Activated T-cell treated with anti-CD3 and anti-CD28 coated beads, Interleukin-2, amount 50 U/mL, for 24 hours (primary cell): ENCODE results near the gene URB1.

Experiments
- DNase-seq: peaks from one replicate; pipeline ENCODE4 v3.0.0-alpha.2; 2020
- H3K27ac Mint-ChIP-seq: 2 replicates; pipeline ENCODE4 v1.8.0; 2020; ENCODE audit warnings: mild to moderate bottlenecking, mixed read lengths
- H3K27me3 Mint-ChIP-seq: 2 replicates; pipeline ENCODE4 v1.8.0; 2020; ENCODE audit warnings: mixed read lengths
- H3K36me3 Mint-ChIP-seq: 2 replicates; pipeline ENCODE4 v1.8.0; 2020; ENCODE audit warnings: low read depth, mixed read lengths
- H3K4me1 Mint-ChIP-seq: 2 replicates; pipeline ENCODE4 v1.8.0; 2020; ENCODE audit warnings: low read depth, mixed read lengths
- H3K4me3 Mint-ChIP-seq: 2 replicates; pipeline ENCODE4 v1.8.0; 2020; ENCODE audit warnings: mild to moderate bottlenecking, moderate library complexity, mixed read lengths
- H3K9me3 Mint-ChIP-seq: 2 replicates; pipeline ENCODE4 v1.8.0; 2020; ENCODE audit warnings: mixed read lengths

Gene URB1

DNA sequence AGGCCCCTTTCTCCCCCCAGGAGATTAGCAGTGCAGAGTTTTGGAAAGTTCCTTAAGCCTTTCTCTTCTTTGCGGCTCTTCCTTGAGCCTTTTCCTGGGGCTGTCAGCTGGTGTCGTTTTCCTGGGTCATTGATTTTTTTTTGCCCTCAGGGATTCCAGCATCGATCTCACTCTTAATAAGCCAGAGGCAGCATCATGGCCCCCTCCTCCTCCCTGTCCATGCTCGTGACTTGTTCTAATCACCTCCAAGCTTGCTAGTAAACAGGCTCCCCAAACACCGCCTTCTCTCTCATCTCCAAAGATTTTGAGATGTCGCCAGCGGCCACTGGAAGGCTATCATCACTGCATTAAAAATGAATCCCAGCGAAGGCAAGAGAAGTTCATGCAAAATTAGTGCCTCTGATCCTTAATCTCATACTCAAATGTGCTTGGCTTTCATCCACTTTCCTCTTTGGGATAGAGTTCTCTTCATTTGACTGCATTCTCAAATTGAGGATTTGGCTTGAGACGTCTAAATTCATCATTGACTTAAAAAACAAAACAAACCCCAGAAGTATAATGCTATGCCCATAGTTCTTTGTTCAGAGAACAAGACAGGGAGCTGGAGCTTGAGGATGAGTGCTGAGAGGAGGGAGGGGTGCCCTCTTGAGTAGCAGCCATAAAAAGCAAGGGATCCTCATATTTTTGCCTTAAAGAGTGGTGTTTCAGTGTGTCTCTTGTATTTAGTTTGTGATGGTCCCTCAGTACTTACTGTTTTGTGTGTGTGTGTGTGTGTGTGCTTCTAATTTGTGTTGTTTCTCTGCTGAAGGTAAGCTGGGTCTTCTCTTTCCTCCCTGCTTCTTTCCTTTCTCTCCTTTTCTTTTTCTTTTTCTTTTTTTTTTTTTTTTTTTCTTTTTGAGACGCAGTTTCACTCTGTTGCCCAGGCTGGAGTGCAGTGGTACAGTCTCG, 22.9 kb upstream of the URB1 start:
- H3K9me3 Mint-ChIP-seq = no peaks in the 10 kb centered on the region
- H3K4me1 Mint-ChIP-seq = peaks cover 35% of the 10 kb centered on the region
- H3K4me3 Mint-ChIP-seq = no peak overlapping the region
- no peak for DNase-seq
- H3K36me3 Mint-ChIP-seq = peaks cover 48% of the 10 kb centered on the region
- H3K27me3 Mint-ChIP-seq = no peaks in the 10 kb centered on the region
- H3K27ac Mint-ChIP-seq = no peak overlapping the region

DNA sequence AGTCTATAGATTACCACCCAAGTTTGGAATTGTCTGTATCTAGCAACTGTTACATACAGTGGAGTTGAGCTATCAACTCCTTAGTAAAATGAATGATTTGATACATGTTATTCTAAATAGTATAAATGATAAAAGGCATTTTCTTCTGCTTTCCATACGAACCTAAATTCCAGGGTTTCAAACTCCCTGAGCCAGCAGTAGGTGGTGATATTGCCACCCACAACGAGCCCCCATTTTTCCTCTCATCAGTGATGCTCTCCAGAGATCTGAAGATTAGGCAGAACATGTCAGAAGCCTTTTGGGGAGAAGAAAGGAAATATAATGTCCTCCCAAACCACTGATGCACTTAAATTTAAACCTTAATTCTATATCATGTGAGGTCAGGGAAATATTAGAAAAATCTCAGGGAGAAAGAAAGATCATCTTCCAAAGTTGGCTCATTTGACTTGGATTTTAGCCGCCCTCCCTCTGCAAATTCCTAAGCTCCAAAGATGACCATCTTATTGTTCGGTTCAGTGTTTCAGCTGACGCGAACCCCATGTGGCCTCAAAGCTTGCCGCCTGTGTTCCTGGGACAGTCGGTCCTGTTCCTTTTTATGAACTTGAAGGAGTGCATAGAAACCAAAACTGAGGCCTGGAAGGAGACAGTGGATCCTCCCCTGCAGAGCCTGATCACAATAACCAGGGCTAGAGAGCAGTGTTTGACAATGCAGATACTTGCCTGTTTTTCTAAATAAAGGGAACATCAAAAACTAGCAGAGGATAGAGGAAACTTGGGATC, 22.0 kb upstream of the URB1 start:
- Mint-ChIP-seq H3K27ac (peak overlapping the region; percentile 5), H3K4me1 (peaks cover 42% of the 10 kb centered on the region), H3K9me3 (no peaks in the 10 kb centered on the region), H3K36me3 (peaks cover 55% of the 10 kb centered on the region), H3K27me3 (no peaks in the 10 kb centered on the region), H3K4me3 (peak overlapping the region; percentile 92)
- no peak for DNase-seq

DNA sequence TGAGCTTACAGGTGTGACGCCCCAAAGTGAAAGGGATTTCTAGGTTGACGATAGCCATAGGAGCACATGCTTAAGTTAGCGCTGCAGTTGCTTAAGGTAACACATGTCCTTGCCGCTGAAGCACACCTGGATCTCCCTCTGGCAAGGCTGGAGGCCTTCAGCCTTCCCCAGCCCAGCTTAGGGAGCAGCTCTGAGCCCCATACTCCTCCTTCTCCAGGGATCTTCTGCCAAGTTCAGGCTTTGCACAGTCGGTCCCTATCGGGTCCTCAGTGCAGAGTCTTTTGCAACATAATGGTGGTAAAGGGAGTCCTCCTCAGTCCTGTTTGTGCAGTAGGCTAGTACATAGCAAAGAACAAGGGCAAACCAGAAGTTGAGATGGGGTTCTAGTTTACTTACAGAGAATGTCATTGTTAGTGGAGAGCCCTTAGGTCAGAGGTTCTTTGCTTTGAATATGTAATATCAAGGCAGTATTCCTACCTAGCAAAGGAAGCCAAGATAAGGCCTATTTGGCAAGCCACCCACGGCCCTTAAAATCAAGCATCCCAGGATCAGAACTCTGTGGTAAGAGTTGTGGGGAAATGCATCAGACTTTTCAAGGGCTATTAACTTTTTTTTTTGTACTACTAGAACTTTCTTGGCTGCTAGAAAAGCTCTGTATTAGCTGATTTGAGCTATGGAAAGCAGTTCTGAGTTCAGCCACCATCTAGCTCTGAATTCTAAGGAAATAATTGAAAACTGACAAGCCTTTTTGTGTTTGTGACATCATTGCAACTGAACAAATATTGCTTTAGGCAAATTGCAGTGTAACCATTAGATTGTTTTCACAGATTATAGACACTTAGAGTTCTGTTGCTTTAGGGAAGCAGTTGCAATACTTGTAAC, 21.1 kb upstream of the URB1 start:
- no peak for DNase-seq
- Mint-ChIP-seq H3K4me3 (peak overlapping the region; percentile 92), H3K4me1 (peaks cover 43% of the 10 kb centered on the region), H3K9me3 (no peaks in the 10 kb centered on the region), H3K27me3 (no peaks in the 10 kb centered on the region), H3K36me3 (peaks cover 52% of the 10 kb centered on the region), H3K27ac (peak overlapping the region; percentile 0)

DNA sequence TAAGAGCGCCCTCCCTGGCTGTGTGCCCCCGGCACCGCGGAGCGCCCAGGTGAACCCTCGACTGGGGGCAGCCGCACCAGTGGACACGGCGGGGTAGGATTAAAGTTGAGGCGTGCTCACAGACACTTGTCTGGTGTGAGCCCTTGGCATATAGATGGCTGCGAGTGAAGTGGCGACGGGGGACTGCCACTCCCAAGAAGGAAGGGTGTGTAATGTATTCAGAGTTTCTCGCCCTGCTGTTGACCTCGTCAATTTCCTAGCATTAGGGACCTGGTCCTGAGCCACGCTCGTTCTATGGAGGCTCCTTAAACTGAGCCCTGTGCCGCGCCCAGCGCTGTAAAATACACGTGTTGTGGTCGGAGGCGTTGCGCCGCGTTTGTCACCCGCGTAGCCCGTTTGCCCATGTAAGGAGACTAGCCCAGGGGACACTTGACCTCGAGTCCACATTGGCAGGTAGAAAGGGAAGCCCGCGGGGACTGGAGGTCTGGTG, 20.2 kb upstream of the URB1 start:
- no peaks in the 10 kb centered on the region for H3K9me3 Mint-ChIP-seq
- no peaks in the 10 kb centered on the region for H3K27me3 Mint-ChIP-seq
- peak overlapping the region; percentile 92 for H3K4me3 Mint-ChIP-seq
- H3K4me1 Mint-ChIP-seq = peaks cover 43% of the 10 kb centered on the region
- H3K27ac Mint-ChIP-seq = peak overlapping the region; percentile 81
- DNase-seq = no peak
- peaks cover 47% of the 10 kb centered on the region for H3K36me3 Mint-ChIP-seq

DNA sequence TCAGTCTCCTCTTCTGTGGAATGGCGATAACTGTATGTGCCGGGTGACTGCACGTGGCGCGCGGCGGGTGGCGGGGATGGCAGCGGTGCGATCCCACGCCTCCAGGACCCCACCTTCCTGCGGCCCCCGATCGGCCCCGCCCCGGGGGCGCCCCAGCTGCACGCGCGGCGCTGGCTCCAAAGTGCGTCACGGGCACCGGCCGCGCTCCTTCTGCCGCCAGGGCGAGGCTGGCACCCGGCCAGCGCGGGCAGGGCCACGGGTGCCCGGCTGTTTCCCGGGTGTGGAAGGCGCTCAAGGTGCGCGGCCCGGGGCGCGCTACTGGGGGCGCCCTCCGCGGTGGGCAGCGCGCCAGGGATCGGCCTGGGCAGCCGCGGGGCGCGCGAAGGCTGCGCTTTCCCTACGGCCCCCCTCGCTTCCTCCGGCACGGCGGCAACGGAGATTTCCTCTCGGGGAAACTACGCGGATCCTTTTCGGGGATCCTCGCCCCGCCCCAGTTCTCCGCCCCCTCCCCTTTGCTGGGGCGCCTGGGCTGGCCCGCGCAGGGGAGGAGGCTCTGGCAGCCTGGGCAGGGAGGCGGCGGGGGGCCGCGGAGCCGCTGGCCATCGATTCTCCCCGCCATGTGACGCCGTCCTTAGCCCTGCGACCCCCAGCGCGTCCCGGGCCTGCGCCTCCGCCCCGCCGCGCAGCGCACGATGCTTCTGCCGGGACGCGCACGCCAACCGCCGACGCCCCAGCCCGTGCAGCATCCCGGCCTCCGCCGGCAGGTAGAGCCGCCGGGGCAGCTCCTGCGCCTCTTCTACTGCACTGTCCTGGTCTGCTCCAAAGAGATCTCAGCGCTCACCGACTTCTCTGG, 19.6 kb upstream of the URB1 start, which contains the start of gene EVA1C:
EVA1C (plus strand) TSS at position 545 of the 853 bp plus-strand sequence; CDS start at position 693, 148 bp downstream.
- H3K27me3 Mint-ChIP-seq = no peaks in the 10 kb centered on the region
- no peaks in the 10 kb centered on the region for H3K9me3 Mint-ChIP-seq
- H3K4me3 Mint-ChIP-seq = peak within 1 kb of the TSS; percentile 94
- DNase-seq = peak; percentile 86
- H3K36me3 Mint-ChIP-seq = peaks cover 41% of the 10 kb centered on the region
- peaks cover 45% of the 10 kb centered on the region for H3K4me1 Mint-ChIP-seq
- peak within 1 kb of the TSS; percentile 96 for H3K27ac Mint-ChIP-seq

DNA sequence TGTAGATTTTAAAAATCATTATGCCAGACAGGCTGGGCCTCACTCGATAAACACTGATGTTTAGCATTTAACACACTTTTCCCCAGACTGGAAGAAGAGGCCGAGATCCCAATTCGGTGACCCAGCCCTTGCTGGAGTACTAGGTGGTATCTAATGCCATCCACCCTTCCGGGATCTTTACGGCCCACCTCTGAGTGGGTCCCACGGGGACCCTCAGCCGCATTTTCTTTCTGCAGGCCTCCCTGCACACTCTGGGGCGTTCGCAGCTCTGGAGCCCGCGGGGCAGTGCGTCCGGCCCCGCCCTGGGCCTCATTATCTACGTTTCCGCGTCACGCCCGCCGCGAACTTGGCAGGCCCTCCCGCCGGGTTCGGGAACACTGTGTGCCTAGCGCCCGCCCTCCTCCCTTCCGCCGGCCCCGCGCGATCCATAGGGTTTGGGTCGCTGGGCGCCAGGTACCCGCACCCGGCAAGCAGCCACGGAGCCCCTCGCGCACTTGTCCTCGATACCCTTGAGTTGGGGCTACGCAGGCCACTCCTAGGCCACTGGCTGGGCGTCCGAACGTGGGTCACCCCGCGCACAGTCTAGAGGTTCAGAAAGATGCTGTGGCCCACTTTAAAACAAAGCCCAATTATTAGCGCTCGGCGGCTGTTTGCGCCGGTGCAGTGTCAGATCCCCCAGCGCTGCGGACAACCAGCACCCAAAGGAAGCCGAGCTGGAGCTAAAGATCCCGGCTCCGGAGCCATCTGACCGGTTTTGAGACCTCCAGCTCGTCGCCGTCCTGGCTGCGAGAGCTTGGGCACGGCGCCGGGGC, 18.7 kb upstream of the URB1 start:
- H3K27me3 Mint-ChIP-seq = no peaks in the 10 kb centered on the region
- H3K4me3 Mint-ChIP-seq = peak overlapping the region; percentile 94
- peak; percentile 82 for DNase-seq
- no peaks in the 10 kb centered on the region for H3K9me3 Mint-ChIP-seq
- peaks cover 44% of the 10 kb centered on the region for H3K4me1 Mint-ChIP-seq
- peaks cover 36% of the 10 kb centered on the region for H3K36me3 Mint-ChIP-seq
- H3K27ac Mint-ChIP-seq = peak overlapping the region; percentile 96

DNA sequence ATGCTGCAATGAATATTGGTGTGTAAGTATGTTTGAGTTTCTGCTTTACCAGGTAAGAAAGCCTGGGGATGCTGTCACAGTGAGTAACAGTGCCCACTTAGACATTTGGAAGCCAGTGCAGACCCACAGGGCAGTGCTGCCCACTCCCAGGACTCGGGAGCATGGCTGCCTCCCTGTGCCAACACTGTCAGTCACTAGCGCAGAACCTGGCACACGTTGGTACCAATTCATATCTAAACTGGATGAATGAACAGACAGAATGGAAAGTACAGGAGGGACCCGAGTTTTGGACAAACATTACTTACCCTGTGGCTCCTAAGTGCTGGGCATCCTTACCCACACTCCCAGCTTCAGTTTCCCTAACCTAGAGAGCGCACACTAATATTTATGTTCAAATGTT, 18.1 kb upstream of the URB1 start:
- Mint-ChIP-seq H3K27me3 (no peaks in the 10 kb centered on the region), H3K27ac (peak overlapping the region; percentile 96), H3K4me1 (peaks cover 42% of the 10 kb centered on the region), H3K36me3 (peaks cover 34% of the 10 kb centered on the region), H3K4me3 (peak overlapping the region; percentile 94), H3K9me3 (no peaks in the 10 kb centered on the region)
- no peak for DNase-seq

DNA sequence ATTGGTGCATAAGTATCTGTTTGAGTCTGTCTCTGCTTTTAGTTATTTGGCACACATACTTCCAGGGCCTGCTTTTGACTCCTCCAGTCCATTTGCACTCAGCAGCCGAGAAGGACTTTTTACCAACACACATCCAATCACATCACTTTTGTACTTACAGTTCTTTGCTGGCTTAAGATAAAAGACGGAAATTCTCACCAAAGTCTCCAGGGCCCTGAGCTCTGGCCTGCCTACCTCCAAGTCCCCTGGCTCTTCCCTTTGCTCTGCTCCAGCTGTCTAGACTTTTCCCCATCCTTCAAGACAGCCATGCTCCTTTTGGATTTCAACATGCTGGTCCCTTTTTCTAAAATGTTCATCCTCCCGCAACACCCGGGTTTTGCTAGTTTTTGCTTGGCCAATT, 17.5 kb upstream of the URB1 start:
- DNase-seq = no peak
- Mint-ChIP-seq H3K27me3 (no peaks in the 10 kb centered on the region), H3K9me3 (no peaks in the 10 kb centered on the region), H3K36me3 (peaks cover 29% of the 10 kb centered on the region), H3K27ac (no peak overlapping the region), H3K4me1 (peaks cover 37% of the 10 kb centered on the region), H3K4me3 (peak overlapping the region; percentile 94)

DNA sequence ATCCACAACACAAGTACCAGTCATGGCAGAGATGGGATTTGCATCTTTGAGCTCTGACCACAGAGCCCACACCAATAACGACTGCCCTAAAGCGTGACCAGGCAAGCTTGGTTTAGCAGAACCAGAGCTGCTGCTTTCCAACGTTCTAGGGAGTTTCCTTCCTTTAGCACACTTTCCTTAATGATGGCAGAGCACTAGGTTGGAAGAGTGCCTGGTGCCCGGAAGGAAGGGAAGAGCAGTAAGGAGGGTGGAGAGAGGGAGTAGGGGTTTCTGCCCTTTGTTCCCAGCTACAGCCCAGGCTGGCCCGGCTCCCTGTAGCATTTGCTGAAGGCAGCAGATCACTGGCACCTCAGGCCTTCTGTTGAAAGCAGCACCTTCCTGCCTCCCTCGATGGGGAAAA, 13.6 kb upstream of the URB1 start:
- DNase-seq = no peak
- no peaks in the 10 kb centered on the region for H3K27me3 Mint-ChIP-seq

DNA sequence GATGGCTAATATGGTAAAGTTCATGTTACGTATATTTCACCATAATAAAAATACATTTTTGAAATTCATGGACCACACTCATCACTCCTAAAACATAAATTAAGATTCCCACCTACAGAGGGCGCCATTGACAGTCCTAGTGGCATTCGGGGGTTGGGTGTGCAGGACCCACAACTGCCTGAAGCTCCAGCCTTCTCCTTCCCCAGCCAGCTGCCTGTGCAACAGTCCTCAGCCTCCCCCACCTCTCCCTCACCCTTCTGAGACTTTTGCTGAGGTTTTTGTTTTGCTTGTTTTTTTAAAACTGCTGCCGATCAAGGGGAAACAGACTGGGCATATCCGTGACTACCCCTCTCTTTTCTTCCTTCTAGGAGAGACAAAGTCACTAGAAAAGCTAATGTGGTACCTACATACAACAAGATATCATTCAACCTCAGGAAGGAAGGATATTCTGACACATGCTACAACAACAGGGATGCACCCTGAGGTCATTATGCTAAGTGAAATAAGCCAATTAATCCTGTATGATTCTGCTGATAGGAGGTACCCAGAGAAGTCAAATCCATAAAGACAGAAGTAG, 10.5 kb upstream of the URB1 start:
- no peak overlapping the region for H3K27ac Mint-ChIP-seq
- H3K36me3 Mint-ChIP-seq = no peaks in the 10 kb centered on the region
- no peak overlapping the region for H3K4me3 Mint-ChIP-seq

More for the DNA sequence above, 13.6 kb upstream of the URB1 start:
- no peak overlapping the region for H3K27ac Mint-ChIP-seq
- H3K9me3 Mint-ChIP-seq = no peaks in the 10 kb centered on the region
- H3K4me3 Mint-ChIP-seq = no peak overlapping the region
- peaks cover 9% of the 10 kb centered on the region for H3K36me3 Mint-ChIP-seq
- H3K4me1 Mint-ChIP-seq = peaks cover 22% of the 10 kb centered on the region

DNA sequence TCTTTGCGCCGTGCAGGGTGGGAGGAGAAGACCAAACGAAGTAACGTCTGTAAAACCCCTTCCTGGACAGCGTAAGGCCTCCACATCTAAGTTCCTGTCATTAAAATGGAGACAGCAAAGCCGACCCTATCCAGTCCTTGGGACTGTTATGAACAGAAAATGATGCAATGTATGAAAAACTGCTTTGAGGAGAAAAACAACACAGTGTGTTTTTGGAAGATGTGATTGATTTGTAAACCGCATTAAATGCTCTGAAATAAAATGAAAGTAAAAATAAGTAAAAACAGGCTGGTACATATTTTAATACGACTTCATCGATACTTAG, 827 bp upstream of the URB1 start:
- Mint-ChIP-seq H3K27me3 (peaks cover 11% of the 10 kb centered on the region), H3K36me3 (peaks cover 44% of the 10 kb centered on the region), H3K4me3 (peak overlapping the region; percentile 92), H3K9me3 (no peaks in the 10 kb centered on the region), H3K4me1 (peaks cover 50% of the 10 kb centered on the region), H3K27ac (peak overlapping the region; percentile 94)
- DNase-seq = no peak

More for the DNA sequence above, 10.5 kb upstream of the URB1 start:
- peaks cover 2% of the 10 kb centered on the region for H3K27me3 Mint-ChIP-seq
- peak; percentile 54 for DNase-seq
- peaks cover 9% of the 10 kb centered on the region for H3K4me1 Mint-ChIP-seq
- no peaks in the 10 kb centered on the region for H3K9me3 Mint-ChIP-seq

DNA sequence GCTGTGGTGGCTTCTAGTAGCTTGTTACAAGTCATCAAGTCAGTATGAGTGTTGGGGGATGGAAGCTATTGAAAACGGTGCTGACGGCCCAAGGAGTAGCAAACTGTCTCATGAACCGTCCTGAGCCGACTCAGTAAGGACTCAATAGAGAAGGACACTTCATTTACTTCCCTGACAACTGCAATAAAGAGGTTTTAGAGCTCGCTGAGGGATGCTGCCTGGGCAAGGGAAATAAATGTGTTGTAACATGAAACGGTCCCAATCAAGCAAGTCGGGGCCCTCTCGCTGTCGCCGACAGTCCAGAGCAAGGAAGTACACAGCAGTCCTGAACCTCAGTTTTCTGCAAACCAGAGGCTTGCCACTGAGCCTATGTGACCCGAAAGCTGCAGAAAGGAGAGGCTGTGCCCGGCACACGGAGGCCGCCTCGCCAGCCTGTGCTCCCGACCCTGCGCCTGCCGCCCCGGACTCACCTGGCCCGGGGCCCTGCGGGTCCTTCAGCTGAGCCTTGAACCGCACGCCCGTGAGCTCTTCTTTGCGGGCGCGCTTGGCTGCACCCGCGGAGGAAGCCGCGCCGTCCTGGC, 423 bp downstream of the URB1 start:
- peaks cover 61% of the 10 kb centered on the region for H3K4me1 Mint-ChIP-seq
- H3K27me3 Mint-ChIP-seq = peaks cover 7% of the 10 kb centered on the region
- DNase-seq = no peak
- H3K9me3 Mint-ChIP-seq = no peaks in the 10 kb centered on the region
- H3K4me3 Mint-ChIP-seq = peak overlapping the region; percentile 92
- H3K36me3 Mint-ChIP-seq = peaks cover 57% of the 10 kb centered on the region
- H3K27ac Mint-ChIP-seq = peak overlapping the region; percentile 94
